Stimulated activated CD4-positive, alpha-beta T cell treated with anti-CD3 and anti-CD28 coated beads, Interleukin-15, amount 100 ng/mL, for 48 hours (primary cell): ENCODE data around the gene KATNB1.
"Not testable (repeated sequence)": the region's sequence is repeated elsewhere in the genome, so short reads cannot be mapped to it uniquely, and the experiment has no call there.

Experiments used
- DNase-seq, 2 donors: peaks; one replicate each; pipeline ENCODE4 v3.0.0-alpha.2; 2020; ENCODE audit warnings: low read depth in 2 of 2

The KATNB1 gene

DNA sequence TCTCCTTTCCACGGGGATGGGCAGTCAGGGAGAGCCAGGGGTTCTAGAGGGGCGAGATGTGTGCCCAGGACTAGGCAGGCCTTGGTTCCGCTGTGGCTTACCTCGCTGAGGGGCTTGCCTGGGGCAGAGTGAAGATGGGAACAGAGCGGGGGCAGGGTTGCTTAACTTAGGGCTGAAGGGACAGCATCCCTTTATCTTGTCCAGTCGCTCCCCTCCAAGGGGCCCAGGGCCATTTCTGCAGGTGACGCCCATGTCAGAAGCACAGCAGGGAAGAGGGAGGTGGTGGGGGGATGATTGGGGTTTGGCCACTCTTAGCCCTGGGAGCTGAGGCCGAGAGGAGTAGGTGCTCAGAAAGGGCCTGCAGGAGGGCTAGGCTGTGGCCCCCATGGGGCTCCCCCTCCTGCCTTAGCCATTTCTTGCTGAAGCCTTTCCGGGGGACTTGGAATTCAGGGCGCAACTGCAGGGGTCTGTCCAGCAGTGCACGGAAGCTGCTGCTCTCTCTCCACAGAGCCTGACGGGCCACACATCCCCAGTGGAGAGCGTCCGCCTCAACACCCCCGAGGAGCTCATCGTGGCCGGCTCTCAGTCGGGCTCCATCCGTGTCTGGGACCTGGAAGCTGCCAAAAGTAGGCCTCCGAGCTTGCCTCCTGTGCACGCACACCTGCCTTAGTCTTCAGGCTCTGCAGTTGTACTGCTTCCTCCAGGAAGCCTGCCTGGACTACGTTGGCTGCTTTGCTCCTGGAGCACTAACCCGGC lies 8.5 kb downstream of the KATNB1 start:
- no peak for DNase-seq

DNA sequence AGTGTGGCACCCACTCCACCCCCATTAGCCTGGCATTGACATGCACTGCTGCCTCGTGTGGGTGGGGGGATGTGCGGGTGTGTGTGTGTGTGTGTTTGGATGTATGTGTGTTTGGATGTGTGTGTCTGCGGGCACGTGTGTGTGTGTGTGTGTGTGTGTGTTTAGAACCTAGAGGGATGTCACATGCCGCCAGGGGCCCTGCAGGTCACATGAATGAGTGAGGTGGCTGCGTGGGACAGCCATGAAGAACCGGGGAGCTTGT lies 9.0 kb downstream of the KATNB1 start:
- DNase-seq, result no peak

DNA sequence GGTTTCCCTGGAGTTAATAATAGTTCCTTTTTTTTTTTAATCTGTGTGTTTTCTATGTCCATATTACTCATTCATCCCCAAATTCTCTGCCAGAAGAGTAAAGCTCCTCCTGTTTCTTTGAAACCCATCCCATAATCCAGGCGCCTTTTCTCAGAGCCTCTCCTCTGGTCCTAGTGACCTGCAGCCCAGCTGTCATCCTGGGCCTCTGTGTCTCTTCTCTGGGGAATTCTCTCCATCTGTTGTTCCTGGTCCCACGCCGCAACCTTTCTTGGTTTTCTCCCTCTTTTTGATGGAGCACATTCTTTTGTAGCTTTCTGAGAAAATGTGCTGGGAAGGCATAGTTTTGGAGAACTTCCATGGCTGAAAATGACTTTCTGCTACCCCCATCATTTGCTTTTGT lies 10.2 kb downstream of the KATNB1 start:
- DNase-seq, result no peak

DNA sequence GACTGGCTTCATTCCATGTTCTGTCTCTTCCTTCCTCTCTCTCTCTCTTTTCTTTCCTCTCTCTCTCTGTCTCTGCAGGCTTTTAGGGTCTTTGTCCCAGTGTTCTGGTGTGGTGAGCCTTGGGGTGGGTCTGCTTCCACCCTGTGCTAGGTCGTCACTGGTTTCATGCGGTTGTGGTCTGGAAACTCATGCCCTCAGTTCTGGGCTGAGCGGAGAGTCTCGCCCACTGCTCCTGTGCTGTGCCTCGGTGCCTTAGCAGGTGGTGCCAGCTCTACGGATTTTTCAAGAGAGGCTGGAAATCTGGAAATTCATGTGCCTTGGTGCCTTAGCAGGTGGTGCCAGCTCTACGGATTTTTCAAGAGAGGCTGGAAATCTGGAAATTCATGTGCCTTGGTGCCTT lies 10.7 kb downstream of the KATNB1 start:
- not testable (repeated sequence) for DNase-seq

DNA sequence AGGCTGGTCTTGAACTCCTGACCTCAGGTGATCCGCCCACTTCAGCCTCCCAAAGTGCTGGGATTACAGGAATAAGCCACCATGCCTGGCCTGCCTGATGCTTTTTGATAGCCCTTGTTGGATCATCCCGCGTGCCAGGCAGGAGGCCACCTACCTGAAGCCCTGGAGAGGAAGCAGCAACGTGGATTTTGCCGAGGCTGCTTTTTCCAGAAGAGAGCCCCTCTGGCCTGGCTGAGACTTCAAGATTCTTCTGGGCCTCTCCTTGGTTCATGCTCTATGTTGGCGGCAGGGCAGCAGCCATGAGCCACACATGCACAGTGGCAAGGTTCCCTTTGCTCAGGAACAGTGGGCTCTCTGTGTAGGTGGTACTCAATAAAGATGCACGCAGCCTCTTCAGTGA lies 11.5 kb downstream of the KATNB1 start:
- DNase-seq, result no peak

DNA sequence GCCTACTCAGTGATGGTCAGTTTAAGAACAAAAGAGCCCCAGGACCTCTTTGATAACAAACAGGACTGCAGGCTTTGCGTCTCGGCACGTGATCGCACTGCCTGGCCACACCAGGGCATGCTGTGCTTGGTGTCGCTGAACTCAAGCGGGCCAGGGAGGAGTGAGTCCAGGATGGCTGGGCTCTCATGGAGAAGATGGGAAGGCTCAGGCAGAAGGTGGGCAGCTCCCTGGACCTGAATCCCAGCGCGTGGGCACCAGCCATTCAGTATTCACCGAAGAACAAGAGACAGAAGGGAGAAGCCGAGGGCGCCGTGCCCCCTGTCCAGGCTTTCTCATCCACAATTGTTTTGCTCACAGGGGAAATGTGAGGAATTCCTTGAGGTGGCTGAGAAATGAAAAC lies 11.9 kb downstream of the KATNB1 start:
- no peak for DNase-seq

DNA sequence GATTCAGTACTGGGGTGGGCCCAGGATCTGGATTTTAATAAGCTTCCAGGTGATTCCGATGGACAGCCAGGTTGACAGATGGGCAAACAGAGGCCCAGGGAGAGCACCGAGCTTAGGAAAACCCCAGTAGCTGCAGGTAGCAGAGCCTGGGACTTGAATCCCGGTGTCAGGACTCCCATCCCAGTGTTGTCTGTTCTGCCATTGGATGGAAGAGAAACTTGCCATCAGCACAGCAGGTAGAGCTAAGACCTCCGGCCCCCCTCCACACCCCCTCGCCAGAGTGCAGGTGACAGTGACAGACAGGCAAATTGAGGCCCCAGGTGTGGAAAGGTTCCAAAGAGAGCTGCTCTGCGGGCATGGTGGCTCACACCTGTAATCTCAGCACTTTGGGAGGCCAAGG lies 12.4 kb downstream of the KATNB1 start:
- DNase-seq, result no peak

DNA sequence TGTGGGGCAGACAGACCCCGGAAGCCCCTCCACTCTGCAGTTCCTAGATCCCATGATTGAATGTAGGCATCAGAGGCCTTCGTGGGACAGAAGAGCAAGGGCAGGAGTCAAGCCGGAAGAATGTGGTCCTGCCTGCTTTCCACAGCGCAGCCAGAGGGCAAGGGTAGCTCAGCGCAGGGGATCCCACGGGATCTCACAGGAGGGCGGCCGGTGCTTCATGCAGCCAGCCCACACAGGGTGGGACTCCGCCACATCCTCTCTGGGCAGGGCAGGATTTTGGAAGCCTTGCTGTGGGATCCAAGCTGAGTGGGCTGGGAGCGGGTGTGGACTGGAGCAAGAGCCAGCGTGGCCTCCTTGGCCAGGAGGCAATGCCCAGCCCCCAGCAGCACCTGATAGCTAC lies 13.0 kb downstream of the KATNB1 start:
- no peak for DNase-seq

DNA sequence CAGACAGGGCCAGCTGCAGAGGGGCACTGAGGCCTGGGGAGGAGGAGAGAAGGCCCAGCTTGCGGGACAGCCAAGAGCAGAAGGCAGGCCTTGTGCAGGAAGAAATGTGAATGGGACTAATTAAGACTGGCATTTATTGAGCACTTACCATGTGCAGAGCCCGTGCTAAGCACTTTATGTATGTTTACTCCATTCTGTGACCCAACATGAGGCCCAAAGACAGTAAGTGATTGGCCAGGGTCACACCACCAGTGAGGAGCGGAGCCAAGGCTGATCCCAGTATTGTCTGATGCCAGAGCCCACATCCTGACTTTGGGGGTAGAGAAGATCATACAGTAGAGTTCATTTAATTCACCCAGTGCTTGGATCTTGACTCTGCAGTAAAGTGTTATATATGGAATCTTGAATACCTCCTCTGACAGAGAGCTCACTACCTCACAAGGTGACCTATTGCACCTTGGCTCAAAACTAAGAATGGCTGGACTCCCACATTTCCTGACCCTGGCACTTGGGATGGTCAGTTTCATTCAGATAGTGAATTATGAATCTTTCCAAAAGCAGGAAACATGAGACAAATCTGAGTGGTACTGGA lies 13.6 kb downstream of the KATNB1 start:
- DNase-seq, result no peak

DNA sequence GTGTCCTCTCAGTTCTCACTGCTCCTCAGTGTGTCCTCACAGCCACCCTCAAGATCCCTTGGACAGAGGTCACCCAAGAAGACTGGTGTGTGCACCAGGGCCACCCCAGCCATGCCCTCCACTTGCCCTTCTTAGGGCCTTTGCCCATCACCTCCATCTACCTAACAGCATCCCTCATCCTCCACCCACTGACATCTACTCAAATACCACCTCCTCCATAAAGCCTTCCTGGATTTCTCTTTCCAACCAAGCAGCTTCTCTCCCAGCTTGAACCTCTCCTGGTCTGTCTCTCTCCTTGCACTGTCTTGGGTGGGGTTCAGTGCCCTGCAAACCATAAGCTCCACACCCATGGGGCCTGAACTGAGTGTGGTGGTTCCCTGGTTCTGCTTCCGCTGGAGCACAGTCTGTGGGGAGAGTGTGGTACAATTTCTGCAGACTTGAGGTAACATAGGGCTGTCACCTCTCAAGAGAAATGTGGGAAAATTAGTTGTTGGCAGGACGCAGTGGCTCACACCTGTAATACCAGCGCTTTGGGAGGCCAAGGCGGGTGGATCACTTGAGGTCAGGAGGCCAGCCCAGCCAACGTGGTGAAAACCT lies 14.4 kb downstream of the KATNB1 start:
- DNase-seq, result no peak

DNA sequence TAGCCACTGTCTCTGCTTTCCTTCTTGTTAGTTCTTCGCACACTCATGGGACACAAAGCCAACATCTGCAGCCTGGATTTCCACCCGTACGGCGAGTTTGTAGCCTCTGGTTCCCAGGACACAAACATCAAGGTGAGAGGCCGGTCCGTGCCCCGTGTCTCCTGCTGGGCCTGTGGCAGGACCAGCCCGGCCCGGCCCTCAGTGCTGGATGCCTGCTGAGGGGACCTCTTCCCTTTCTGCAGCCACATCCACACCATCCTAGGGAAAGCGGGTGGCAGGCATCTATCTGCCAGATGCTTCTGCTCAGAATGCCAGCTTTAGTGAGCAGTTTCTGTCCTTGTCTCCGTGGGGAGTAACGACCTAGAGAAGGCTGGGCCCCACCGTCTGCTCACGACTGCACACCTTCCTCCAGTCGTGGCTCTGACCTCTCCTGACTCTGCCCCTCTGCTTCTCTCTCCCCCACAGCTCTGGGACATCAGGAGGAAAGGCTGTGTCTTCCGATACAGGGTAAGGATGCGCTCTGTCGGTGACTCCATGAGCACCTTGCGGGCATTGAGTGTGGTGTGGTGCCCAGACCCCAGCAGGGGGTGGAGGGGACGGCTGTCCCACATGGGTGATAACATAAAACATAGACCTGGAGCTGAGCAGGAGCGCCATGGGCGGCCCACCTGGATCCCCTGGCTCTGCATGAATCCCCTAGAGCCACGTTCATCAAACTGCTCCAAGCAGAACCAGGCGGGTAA lies 15.4 kb downstream of the KATNB1 start:
- no peak for DNase-seq

DNA sequence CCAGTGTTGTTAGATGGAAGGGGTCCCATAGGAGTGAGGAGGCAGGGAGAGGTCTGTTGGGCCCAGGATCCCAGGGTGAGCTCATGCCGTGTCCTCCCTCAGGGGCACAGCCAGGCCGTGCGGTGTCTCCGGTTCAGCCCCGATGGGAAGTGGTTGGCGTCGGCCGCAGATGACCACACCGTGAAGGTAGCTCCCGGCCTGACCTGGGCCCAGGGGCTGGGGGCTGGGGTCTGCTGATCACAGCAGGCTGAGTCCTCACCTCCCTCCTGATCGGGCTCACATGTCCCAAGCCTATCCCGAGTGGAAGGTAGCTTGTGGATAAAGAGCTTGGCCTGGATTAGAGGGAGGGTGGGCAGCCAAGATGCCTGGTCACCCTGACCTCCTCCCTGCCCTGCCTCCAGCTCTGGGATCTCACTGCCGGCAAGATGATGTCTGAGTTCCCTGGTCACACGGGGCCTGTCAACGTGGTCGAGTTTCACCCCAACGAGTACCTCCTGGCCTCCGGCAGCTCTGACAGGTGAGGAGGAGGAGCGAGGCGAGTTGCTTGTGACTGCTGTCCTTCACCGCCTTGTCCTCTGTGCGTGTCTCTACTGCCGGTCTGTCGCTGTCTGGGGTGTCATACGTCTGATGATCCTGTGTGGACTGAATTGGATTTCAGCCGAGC lies 16.1 kb downstream of the KATNB1 start:
- DNase-seq, result no peak

DNA sequence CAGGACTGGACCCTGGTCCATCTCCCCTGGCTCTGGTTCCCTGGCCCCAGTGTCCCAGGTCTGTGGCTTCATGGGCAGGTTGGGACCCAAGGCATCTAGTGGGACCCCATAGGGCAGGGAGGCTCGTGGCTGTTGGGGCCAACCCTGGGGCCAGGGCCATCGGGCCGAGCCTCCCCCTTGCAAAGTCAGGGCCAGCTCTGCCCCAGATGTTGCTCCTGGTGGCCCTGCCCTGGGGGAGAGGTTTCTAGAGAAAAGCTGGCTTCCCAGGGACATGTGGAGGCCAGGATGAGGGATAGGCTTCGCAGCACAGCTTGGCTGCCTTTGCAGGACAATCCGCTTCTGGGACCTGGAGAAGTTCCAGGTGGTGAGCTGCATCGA lies 16.6 kb downstream of the KATNB1 start:
- DNase-seq, result no peak

DNA sequence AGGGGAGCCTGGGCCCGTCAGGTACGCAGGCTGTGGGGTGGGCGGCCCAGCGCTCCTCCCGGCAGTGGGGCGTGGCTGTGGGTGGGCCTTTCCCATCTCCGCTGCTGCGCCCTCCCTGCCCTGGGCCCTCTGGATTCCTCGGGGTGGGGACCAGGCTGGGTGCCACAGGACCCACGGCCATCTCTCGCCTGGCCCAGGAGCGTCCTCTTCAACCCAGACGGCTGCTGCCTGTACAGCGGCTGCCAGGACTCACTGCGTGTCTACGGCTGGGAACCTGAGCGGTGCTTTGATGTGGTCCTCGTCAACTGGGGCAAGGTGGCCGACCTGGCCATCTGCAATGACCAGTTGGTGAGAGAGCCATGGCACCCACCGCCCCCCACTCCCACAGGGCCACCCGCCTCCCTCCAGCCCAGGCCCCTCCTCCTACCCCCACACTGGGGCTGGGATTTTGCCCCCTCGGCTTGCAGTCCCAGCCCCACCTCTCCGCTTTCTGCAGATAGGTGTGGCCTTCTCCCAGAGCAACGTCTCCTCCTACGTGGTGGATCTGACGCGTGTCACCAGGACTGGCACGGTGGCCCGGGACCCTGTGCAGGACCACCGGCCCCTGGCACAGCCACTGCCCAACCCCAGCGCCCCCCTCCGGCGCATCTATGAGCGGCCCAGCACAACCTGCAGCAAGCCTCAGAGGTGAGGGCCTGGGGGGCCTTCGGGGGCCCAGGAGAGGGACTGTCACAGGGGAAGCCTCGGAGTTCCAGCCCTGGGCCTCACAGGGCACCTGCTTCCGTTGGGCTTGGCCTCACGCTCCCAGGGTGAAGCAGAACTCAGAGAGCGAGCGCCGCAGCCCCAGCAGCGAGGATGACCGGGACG lies 17.2 kb downstream of the KATNB1 start:
- DNase-seq, result no peak

DNA sequence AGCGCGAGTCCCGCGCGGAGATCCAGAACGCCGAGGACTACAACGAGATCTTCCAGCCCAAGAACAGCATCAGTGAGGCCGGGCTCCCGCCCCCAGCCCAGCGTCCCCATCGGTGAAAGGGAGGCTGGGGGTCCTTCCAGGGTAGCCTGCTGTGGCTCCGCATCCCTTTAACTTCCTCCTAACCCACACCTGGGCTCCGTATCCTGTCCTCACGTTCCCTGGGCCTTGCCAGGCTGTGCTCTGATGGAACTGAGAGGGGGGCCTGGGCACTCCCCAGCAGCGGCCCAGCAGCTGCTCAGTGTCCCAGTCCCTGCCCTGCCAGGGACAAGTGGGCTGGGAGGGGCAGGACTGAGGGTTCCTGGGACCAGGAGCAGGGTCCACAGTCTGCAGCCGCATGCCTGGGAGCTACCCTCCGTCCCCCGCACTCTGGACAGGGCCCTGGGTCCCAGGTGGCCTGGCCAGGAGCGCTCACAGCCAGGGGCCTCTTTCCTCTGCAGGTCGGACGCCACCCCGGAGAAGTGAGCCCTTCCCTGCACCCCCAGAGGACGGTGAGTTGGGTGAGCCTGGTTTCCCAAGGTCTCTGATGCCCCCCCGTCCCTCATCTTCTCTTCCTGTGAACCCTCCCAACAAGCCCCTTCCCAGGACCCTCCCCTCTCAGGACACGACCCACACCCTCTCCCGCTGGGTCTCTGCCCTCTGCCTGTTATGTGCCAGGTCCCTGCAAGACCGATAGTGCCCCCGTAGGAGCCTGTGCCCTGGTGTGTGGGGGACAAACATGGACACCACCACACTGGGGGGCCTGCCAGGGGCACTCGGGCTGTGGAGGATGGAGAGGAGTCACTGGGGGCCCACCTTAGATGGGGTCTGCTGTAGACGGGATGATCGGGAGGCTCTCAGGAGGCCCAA lies 18.1 kb downstream of the KATNB1 start:
- no peak for DNase-seq

DNA sequence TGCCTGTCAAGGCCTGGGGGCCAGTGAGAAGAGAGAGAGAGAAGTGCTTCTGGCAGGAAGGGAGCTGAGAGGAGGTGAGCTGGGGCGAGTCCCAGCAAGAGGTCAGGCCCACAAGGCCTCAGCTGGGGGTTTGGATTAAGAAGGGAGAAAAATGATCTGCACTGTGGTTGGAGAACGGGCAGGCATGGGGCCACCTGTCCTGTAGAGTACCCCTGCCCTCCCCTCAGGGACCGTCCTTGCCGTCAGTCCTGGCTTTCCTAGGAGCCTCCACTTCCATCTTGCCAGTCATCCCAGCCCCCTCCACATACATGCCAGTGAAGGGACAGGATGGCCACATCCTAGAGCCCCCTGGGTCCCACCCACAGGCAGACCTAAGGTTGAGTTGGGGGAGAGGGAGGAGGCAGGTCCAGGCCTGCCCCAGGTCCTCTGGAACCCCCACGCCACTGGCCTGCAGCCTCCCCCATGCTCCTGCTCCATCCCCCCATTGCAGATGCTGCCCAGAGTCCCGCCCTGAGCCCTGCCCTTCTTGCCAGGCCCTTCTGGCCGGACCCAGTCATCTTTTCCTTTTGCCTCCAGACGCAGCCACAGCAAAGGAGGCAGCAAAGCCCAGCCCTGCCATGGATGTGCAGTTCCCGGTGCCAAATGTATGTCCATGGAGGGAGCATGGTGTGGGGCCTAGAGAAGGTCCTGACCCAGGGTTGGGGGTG lies 18.9 kb downstream of the KATNB1 start:
- no peak for DNase-seq

DNA sequence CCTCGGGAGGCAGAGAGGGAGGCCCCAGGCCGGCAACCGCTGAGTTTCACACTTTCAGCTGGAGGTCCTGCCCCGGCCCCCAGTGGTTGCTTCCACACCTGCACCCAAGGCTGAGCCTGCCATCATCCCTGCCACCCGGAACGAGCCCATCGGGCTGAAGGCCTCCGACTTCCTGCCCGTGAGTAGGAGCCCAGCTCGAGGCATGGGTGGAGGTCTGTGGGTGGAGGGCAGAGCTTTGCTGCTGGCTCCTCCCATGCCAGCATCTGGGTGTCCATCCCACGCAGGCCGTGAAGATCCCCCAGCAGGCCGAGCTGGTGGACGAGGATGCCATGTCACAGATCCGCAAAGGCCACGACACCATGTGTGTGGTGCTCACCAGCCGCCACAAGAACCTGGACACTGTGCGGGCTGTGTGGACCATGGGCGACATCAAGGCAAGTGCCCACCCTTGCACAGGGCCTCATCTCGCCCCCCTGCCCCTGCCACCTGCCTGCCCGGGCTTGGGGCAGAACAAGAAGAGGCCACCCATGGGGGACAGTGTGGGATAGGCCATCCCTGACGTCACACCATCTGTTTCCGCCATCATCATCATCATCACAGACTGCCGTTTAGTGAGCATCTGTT lies 19.6 kb downstream of the KATNB1 start:
- no peak for DNase-seq

DNA sequence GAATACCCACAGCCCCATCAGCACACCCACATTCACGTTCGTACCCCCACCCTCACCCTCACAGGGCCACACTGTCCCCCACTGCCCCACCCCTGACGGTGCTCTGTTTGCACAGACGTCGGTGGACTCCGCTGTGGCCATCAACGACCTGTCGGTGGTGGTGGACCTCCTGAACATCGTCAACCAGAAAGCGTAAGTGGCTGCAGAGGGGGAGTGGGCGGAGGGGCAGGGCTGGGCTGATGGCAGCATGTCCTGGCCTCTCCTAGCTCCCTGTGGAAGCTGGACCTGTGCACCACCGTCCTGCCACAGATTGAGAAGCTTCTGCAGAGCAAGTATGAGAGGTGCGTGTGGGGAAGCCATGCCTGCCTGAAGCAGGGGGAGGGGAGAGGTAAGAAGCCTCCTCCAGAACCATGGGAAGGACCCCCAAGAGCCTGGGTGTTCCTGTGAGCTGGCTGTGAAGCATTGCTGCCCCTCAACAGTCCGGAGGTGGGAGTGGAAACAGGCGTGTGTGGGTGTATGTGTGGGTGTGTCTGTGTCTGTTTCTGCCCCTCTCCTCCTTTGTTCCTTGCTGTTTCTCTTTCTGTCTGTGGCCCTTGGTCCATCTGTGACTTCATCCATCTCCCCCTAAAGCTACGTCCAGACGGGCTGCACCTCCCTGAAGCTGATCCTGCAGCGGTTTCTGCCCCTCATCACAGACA lies 20.3 kb downstream of the KATNB1 start:
- DNase-seq, result no peak
